ENCODE measurements around the gene SKOR2. TPM values are rescaled to one million over a fixed set of nuclear protein-coding genes. Genes with fewer than 3 reads are reported as not detected.

SKOR2 gene
- total and polyA plus RNA-seq, 9 of the 15 experiments (the other 6 are each of a cell fraction or from before 2014, with no cell fraction given) = not detected

- H3K9me1 ChIP-seq (ENCODE audit: control insufficient read depth, insufficient read depth, low read length) = no peaks in the 10 kb centered on the region
- no peaks in the 10 kb centered on the region for H3K36me3 ChIP-seq (ENCODE audit: control insufficient read depth, insufficient read depth, low read length)
- no peaks in the 10 kb centered on the region for H3K9me3 ChIP-seq (replicated peaks; ENCODE audit: control insufficient read depth, insufficient read depth, low read depth, low read length)
- intact Hi-C loops (cut with micrococcal nuclease) = no loop called here
- ChIA-PET POLR2A (no interaction called here), CTCF (ENCODE audit: low intra/inter-chr PET ratio) (no interaction called here)
- no peak overlapping the region for H2AFZ ChIP-seq (ENCODE audit: low read depth, low read length)
- FAIRE-seq (no peak), ATAC-seq (no peak), DNase-seq (ENCODE audit: extremely low read depth in 1 of 4, low spot score in 3 of 4) (no peak)
- H3K4me1 ChIP-seq (replicated peaks in 1 of 2; ENCODE audit: control insufficient read depth in 2 of 2, insufficient read depth in 2 of 2, low read length in 2 of 2) = no peaks in the 10 kb centered on the region
- no peaks in the 10 kb centered on the region for H3K27me3 ChIP-seq (ENCODE audit: control insufficient read depth in 2 of 2, insufficient read depth in 2 of 2, low read length in 2 of 2)
- no peak overlapping the region for H3K9ac ChIP-seq (ENCODE audit: insufficient read depth in 1 of 2, low read depth in 2 of 2, low read length in 2 of 2)
- H3K79me2 ChIP-seq (ENCODE audit: control insufficient read depth, insufficient read depth, low read length) = no peaks in the 10 kb centered on the region
- H3K4me3 ChIP-seq = no peak overlapping the region
- no peak for TF ChIP-seq HDAC2 (IDR thresholded peaks at IDR 0.05)
- BruUV-seq (replicated peaks) = no TSS peak
- no peak overlapping the region for H3K27ac ChIP-seq (ENCODE audit: extremely low read depth, low read depth, low read length)
- in situ Hi-C loops (cut with MboI) = no loop called here
- no peaks in the 10 kb centered on the region for H4K20me1 ChIP-seq (replicated peaks; ENCODE audit: control insufficient read depth, insufficient read depth, low read length)
- H3K4me2 ChIP-seq (ENCODE audit: insufficient read depth, low read length) = no peak overlapping the region
- whole genome bisulfite sequencing (ENCODE audit: insufficient coverage, low coverage, missing lambda C conversion rate) = 0% methylated on average over 1 of the region's 1 CpG
Measured at GRCh38 chr18:47296462-47296861, 45.0 kb upstream of the SKOR2 start.

GRCh38 chr18:47294801-47295200 is 43.3 kb upstream of the SKOR2 start:
- Histone ChIP-seq H3K4me2 (ENCODE audit: insufficient read depth, low read length) (no peak overlapping the region), H3K9ac (ENCODE audit: insufficient read depth in 1 of 2, low read depth in 2 of 2, low read length in 2 of 2) (no peak overlapping the region), H3K9me3 (replicated peaks; ENCODE audit: control insufficient read depth, insufficient read depth, low read depth, low read length) (no peaks in the 10 kb centered on the region), H3K9me1 (ENCODE audit: control insufficient read depth, insufficient read depth, low read length) (no peaks in the 10 kb centered on the region), H3K79me2 (ENCODE audit: control insufficient read depth, insufficient read depth, low read length) (no peaks in the 10 kb centered on the region), H3K4me1 (replicated peaks in 1 of 2; ENCODE audit: control insufficient read depth in 2 of 2, insufficient read depth in 2 of 2, low read length in 2 of 2) (no peaks in the 10 kb centered on the region), H3K36me3 (ENCODE audit: control insufficient read depth, insufficient read depth, low read length) (no peaks in the 10 kb centered on the region), H3K27ac (ENCODE audit: extremely low read depth, low read depth, low read length) (no peak overlapping the region), H4K20me1 (replicated peaks; ENCODE audit: control insufficient read depth, insufficient read depth, low read length) (no peaks in the 10 kb centered on the region), H3K27me3 (ENCODE audit: control insufficient read depth in 2 of 2, insufficient read depth in 2 of 2, low read length in 2 of 2) (no peaks in the 10 kb centered on the region), H2AFZ (ENCODE audit: low read depth, low read length) (no peak overlapping the region), H3K4me3 (no peak overlapping the region)
- ATAC-seq (no peak), FAIRE-seq (no peak), DNase-seq (ENCODE audit: extremely low read depth in 1 of 4, low spot score in 3 of 4) (no peak)
- in situ Hi-C loops (cut with MboI) = no loop called here
- ChIA-PET CTCF (ENCODE audit: low intra/inter-chr PET ratio) (no interaction called here), POLR2A (no interaction called here)
- no TSS peak for BruUV-seq (replicated peaks)
- 0% methylated on average over 3 of the region's 3 CpGs for WGBS (ENCODE audit: insufficient coverage, low coverage, missing lambda C conversion rate)
- intact Hi-C loops (cut with micrococcal nuclease) = no loop called here
- TF ChIP-seq, protein P1, sequence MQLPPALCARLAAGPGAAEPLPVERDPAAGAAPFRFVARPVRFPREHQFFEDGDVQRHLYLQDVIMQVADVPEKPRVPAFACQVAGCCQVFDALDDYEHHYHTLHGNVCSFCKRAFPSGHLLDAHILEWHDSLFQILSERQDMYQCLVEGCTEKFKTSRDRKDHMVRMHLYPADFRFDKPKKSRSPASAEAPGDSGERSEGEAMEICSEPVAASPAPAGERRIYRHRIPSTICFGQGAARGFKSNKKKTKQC (CRISPR knock-in tag; IDR thresholded peaks at IDR 0.05) = no peak
- TF ChIP-seq ILF3 (IDR thresholded peaks at IDR 0.05; ENCODE audit: borderline replicate concordance) = no peak
- TF ChIP-seq KAT2B (IDR thresholded peaks at IDR 0.05; ENCODE audit: low read depth, low read length) = no peak
- TF ChIP-seq HDAC2 (IDR thresholded peaks at IDR 0.05) = no peak
- no peak for TF ChIP-seq CC2D1A (IDR thresholded peaks at IDR 0.05)
- TF ChIP-seq TBP (optimal IDR thresholded peaks at IDR 0.05; ENCODE audit: low read depth, low read length) = no peak
- TF ChIP-seq MTA2 (IDR thresholded peaks at IDR 0.05; ENCODE audit: low read depth) = no peak
- TF ChIP-seq MBD2 (IDR thresholded peaks at IDR 0.05; ENCODE audit: borderline replicate concordance, low read depth) = no peak
- no peak for TF ChIP-seq PREB (CRISPR knock-in tag; IDR thresholded peaks at IDR 0.05)
- TF ChIP-seq BACH1 (tag; IDR thresholded peaks at IDR 0.05) = no peak
